NOMO-1 (cell line): ENCODE results near the gene TBXT.
"Not testable (repeated sequence)": the region's sequence is repeated elsewhere in the genome, so short reads cannot be mapped to it uniquely, and the experiment has no call there.

Experiments
- DNase-seq, 2 experiments: peaks; one replicate each; lab custom pipeline; 2025; ENCODE audit not compliant: unreplicated experiment in 2 of 2; lab: John Stamatoyannopoulos, UW

Gene TBXT

GRCh38 chr6:166173281-166173951 lies 5.8 kb upstream of the TBXT start:
- DNase-seq: no peak

- DNase-seq: no peak
These were observed 4.9 kb upstream of the TBXT start for GRCh38 chr6:166172546-166172945.

GRCh38 chr6:166169549-166170421 lies 2.1 kb upstream of the TBXT start:
- DNase-seq: no peak

GRCh38 chr6:166168616-166169548 lies 1.2 kb upstream of the TBXT start:
- no peak for DNase-seq

GRCh38 chr6:166167258-166167731 lies 356 bp downstream of the TBXT start:
- DNase-seq: no peak

GRCh38 chr6:166166314-166167257 lies 1.1 kb downstream of the TBXT start:
- DNase-seq: no peak

GRCh38 chr6:166165558-166166313 lies 1.9 kb downstream of the TBXT start:
- no peak for DNase-seq

- DNase-seq: no peak
These were observed 4.9 kb downstream of the TBXT start for GRCh38 chr6:166162599-166163342.

- no peak for DNase-seq
These were observed 9.6 kb downstream of the TBXT start for GRCh38 chr6:166157930-166158617.

- no peak for DNase-seq
These were observed 10.7 kb downstream of the TBXT start for GRCh38 chr6:166156942-166157341.

GRCh38 chr6:166153966-166154365 lies 13.7 kb downstream of the TBXT start:
- DNase-seq: no peak

GRCh38 chr6:166152660-166153059 lies 15.0 kb downstream of the TBXT start:
- no peak for DNase-seq

GRCh38 chr6:166151798-166152197 lies 15.9 kb downstream of the TBXT start:
- no peak for DNase-seq

GRCh38 chr6:166145751-166146150 lies 21.9 kb downstream of the TBXT start:
- no peak for DNase-seq

- no peak for DNase-seq
These were observed 24.6 kb downstream of the TBXT start for GRCh38 chr6:166143011-166143410.

- no peak for DNase-seq
These were observed 39.8 kb downstream of the TBXT start for GRCh38 chr6:166127624-166128472.

- DNase-seq: not testable (repeated sequence)
These were observed 44.5 kb downstream of the TBXT start for GRCh38 chr6:166123115-166123514.
